ENCODE results near the gene SULT1B1.

GRCh38 chr4:69701696-69702095 lies 58.7 kb downstream of the SULT1B1 start:
- TF ChIP-seq EZH2phosphoT487 (IDR thresholded peaks at IDR 0.05; ENCODE audit: low read depth) (no peak), CTCF (IDR thresholded peaks at IDR 0.05; ENCODE audit: low read depth, low read length) (no peak)

All from OCI-LY3 (cell line).